GM18508 (cell line): ENCODE results near the gene DBP.
"Not testable (repeated sequence)": the region's sequence is repeated elsewhere in the genome, so short reads cannot be mapped to it uniquely, and the experiment has no call there.

Experiments used
- ATAC-seq: cut with Tn5 transposase; IDR thresholded peaks from one replicate; pipeline ENCODE4 v1.9.1; 2021; ENCODE audit warnings: moderate number of reproducible peaks; ENCODE audit not compliant: insufficient read depth, unreplicated experiment

Gene DBP

DNA sequence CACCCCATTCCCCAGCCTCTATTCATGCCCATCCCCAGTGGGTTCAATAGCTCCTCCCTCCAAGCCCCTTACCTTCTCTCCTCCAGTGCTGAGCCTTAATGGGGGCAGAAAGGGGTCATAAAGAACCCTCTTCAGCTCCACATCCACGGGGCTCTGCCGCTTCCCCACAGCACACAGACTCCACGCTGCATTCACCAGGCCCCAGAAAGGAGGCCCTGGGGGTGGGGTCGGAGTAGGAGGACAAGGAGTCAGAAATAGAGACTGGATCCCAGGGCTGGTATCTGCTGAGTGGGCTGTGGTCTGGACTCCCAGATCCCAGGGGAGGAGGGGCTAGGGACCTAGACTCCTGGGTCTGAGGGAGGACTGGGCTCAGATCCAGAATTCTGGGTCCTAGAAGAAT, 7.2 kb upstream of the DBP start:
- ATAC-seq = no peak

- no peak for ATAC-seq
Observed at GRCh38 chr19:48642862-48643261, 5.7 kb upstream of the DBP start.

GRCh38 chr19:48641850-48642249, 4.7 kb upstream of the DBP start:
- ATAC-seq = no peak

DNA sequence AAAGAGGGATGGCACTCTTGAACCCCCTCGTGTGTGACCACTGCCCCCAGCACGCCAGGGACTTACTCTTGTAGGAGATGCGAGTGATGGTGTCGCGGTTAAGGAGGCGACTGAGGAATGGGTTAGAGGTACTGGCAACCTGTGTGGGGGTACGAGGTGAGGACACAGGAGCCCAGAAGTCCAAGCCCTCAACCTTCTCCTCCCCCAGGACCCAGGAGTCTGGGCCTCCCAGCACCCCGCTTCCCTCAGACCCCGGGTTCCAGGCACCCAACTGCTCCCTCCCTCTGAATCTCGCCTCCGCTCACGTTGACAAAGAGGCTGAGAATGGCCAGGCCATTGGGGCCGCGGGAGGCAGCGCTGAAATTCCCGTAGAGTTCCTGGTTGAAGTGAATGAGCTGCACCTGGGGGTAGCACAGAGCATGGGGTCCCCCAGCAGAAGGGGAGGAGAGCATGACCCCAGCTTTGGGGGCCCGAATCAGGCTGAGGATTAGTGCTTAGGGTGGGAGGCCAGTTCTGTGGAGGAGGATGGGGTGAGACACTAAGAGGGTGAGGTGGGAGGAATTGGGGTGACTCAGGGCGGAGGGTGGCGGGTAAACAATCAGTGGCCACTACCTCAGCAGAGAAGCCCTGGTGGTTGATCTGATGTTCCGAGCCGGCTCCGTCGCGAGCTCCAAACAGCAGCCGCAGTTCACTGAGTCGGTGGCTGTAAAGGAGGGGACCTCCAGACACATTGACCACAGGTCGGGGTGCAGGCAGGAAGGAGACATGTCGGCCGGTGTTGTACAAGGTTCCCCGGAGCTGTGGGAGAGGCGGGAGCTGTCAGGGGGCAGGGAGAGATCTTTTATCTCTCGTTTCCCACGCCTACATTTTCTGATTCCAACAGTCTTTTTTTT, 2.5 kb upstream of the DBP start:
- ATAC-seq = no peak

GRCh38 chr19:48638831-48639381, 1.7 kb upstream of the DBP start:
- ATAC-seq = no peak

- peak; percentile 17 for ATAC-seq
Observed at GRCh38 chr19:48637948-48638830, 1.0 kb upstream of the DBP start.

- peak; percentile 38 for ATAC-seq
Observed at GRCh38 chr19:48637449-48637947, 319 bp upstream of the DBP start.

GRCh38 chr19:48635966-48636858, 967 bp downstream of the DBP start:
- ATAC-seq = no peak

DNA sequence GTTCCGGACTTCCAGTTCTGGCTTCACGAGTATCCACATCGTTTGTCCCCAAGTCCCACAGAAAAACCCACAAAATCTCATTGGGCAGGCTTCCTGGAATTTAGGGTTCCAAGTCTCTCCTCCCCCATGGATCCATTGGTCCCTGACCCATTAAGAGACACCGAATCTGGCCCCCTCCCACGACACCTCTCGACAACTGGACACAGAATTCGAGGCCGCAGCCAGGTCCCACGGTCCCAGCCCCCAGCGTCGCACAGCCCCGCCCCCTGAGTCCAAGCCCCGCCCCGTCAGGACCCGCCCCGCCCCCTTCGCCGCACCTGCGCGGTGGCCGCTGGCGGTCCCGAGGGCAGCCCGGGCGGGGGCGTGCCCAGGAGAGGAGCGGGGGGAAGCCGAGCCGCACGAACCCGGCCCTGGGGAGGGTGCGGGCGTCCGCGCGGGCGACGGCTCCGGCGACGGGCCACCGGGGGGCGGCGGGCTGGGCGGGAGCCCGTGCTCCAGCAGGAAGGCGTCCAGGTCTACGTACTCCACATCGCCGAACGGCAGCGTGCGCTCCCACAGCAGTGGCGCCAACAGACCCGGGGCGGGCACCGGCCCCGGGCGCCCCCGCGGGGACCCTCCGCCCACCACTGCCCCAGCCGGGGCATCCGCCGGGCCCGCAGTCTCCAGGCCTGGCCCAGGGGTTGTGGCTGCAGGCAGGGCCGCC, 1.8 kb downstream of the DBP start:
- ATAC-seq = no peak

DNA sequence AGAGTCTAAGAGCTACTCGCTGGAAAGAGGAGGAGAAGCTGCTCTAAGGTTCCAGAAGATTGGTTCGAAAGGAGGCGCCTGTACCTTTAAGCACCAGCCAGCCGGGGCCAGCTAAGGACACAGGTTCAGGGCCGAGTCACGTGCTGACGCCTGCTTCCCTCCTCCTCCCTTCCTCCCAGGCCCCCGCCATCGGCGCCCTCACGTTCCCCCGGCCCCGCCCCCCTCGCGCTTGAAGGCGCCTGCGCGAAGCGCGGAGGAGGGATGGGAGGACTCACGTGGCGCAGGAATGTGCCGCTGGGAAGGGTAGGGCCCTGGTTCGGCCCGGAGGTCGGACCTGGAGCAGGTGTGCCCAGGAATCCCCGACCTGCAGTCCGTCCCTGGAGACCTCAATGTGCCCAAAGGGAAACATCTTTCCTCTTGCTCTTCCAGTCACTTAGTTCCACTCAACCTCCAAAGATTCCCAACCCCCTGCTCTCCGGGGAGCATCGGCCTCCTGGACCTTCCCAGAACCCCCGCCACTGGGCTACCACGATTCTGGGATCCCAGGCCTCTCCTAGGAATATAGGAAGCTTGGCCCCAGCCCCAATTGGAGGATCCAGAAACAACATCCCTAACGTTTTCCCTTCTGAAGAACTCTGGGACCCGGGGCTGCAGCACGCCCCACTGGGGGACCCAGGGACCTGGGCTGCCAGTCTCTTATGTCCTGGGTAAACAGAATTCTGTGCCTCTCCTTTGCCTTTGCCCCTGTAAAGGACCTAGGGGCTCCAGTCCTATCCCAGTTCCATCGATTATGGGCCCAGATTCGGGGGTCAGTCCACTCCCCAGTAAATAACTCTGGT, 2.5 kb downstream of the DBP start:
- ATAC-seq = no peak

DNA sequence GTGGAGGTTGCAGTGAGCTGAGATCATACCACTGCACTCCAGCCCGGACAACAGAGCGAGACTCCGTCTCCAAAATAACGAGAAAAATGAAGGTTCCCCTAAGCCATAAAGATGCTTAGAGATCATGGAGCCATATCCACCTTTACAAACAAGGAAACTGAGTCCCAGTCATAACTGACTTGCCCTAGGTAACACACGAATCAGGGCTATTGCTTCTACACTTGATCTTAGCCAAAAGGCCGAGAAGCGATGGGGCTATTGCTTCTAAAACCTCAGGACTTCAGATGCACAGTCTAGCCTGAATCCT, 3.2 kb downstream of the DBP start:
- no peak for ATAC-seq

GRCh38 chr19:48633148-48634035, 3.8 kb downstream of the DBP start:
- ATAC-seq = no peak

DNA sequence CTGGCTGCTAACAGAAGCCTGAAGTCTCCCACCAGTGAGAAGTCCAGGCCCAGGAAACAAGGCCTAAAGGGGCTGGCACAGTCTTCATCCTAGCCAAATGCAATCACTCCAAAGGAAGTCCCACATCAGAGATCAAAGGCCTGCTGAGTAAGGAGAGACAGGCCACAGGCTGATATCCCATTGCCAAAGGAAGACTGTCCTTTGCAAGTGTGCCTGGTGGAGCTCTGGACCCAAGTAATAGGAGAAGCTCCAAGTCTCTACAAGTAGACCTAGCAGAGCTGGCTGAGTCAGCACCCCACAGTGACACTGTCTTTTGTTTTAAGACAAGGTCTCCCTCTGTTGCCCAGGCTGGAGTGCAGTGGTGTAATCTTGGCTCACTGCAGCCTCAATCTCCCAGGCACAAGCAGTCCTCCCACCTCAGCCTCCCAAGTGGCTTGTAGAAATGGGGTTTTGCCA, 4.5 kb downstream of the DBP start:
- ATAC-seq = no peak

GRCh38 chr19:48632286-48632685, 4.9 kb downstream of the DBP start:
- ATAC-seq = not testable (repeated sequence)

GRCh38 chr19:48631225-48631624, 6.0 kb downstream of the DBP start:
- no peak for ATAC-seq

DNA sequence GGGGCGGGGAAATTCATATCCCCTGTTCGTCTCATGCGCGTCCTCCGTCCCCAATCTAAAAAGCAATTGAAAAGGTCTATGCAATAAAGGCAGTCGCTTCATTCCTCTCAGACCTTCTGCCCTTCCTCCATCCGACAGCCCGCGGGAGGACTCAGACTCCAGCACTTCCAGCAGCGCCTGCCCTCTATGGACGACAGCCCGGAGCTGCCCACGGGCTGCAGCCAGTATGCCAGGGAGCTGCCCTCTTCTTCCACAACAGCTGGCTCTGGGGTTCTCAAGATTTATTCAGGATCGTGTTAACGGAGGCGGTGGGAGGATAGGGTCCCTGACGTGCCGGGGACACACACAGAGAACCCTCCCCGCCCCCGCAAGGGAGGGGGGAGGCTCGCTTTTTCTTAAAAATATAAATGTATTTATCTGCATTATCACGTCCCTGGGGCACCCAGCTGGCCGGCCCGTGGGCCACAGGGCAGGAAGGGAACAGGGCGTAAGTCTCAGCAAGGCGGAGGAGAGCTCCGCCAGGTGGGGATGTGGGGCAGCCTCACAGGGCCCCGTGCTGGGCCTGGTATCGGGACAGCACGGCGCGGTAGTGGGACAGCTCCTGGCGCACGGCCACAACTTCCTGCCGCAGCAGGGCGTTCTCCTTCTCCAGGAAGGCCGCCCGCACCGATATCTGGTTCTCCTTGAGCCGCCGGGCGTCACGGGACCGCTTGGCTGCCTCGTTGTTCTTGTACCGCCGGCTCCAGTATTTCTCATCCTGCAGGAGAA, 6.7 kb downstream of the DBP start:
- ATAC-seq = no peak
